Heart left ventricle (tissue), 16 donors: ENCODE measurements around the gene TRAPPC12. TPM values are rescaled to one million over a fixed set of nuclear protein-coding genes. Genes with fewer than 3 reads are reported as not detected.

ENCODE experiments used
- ATAC-seq, 4 donors: fragments of 200-7000 bp; cut with Tn5 transposase; one replicate each; pipeline ENCODE4 v1.9.1; 2020 to 2022; ENCODE audit warnings: moderate library complexity in 4 of 4, mild to moderate bottlenecking in 3 of 4, moderate number of reproducible peaks in 1 of 4
- DNase-seq, 5 donors: peaks; one replicate each; pipeline ENCODE4 v3.0.0-alpha.2; 2020
- H3K27ac ChIP-seq, 12 donors: fragments of 200-600 bp; sonication (generic) in 4 of 12; one replicate each; pipeline versions ENCODE4 v1.5.0 to v1.8.0; 2016 to 2022; ENCODE audit warnings: mild to moderate bottlenecking in 2 of 12
- H3K27me3 ChIP-seq, 9 donors: fragments of 200-600 bp; sonication (generic) in 2 of 9; one replicate each; pipeline versions ENCODE4 v1.5.1 to v1.8.0; 2016 to 2022; ENCODE audit warnings: mild to moderate bottlenecking in 3 of 9
- H3K36me3 ChIP-seq, 9 donors: fragments of 200-600 bp; sonication (generic) in 2 of 9; one replicate each; pipeline versions ENCODE4 v1.5.0 to v1.8.0; 2018 to 2022; ENCODE audit warnings: mild to moderate bottlenecking in 2 of 9
- H3K4me1 ChIP-seq, 12 donors: fragments of 200-600 bp; sonication (generic) in 4 of 12; one replicate each; pipeline versions ENCODE4 v1.5.0 to v1.8.0; 2016 to 2022; ENCODE audit warnings: mild to moderate bottlenecking in 3 of 12
- H3K4me3 ChIP-seq, 12 donors: fragments of 200-600 bp; sonication (generic) in 4 of 12; one replicate each; pipeline versions ENCODE4 v1.5.0 to v1.8.0; 2017 to 2022; ENCODE audit warnings: mild to moderate bottlenecking in 9 of 12, moderate library complexity in 4 of 12
- H3K9me3 ChIP-seq, 12 donors: fragments of 200-600 bp; sonication (generic) in 4 of 12; one replicate each; pipeline versions ENCODE4 v1.5.0 to v1.8.0; 2016 to 2022; ENCODE audit warnings: mild to moderate bottlenecking in 1 of 12
- POLR2A ChIP-seq, 2 donors: fragments of 450-650 bp; IDR thresholded peaks; one replicate each; pipeline ENCODE4 v1.6.1; 2017; ENCODE audit warnings: antibody characterized with exemption in 2 of 2, mild to moderate bottlenecking in 2 of 2, moderate library complexity in 2 of 2
- WGBS, 4 donors: extraction: QIAGEN DNeasy Blood & Tissue Kit in 2 of 4; methylation state at CpG; one replicate each; pipeline versions ENCODE4 v1.1.5 to v1.1.7; 2013 to 2018; 5-methylcytosine and 5-hydroxymethylcytosine counted together
- intact Hi-C, 10 donors: fragments of 100-400 bp; cut with DNase I; formaldehyde crosslinking; loops; one replicate each; pipeline versions ENCODE4 v1.11.1 to v1.14.2; 2022
- polyA plus RNA-seq, 2 donors: library from polyadenylated mRNA; stranded (reverse); fragments of 200-250 nt; gene quantifications; one replicate each; pipeline ENCODE4 v1.2.3, GENCODE V29; 2013
- total RNA-seq, 9 donors: library from RNA; depleted of rRNA in 2 of 9; stranded (reverse); fragments of >200 nt in 2 of 9; fragmentation: NEBNext Ultra II Directional in 3 of 9; extraction: Animal tissue kit (Norgen Biotek cat#: 25700) in 3 of 9; gene quantifications; one replicate each; pipeline versions ENCODE4 v1.1.0 to v1.2.4, GENCODE V29; 2016 to 2023
- TF ChIP-seq, protein P1 (sequence below), 12 donors: fragments of 200-600 bp; sonication (generic) in 4 of 12; IDR thresholded peaks; one replicate each; pipeline versions ENCODE4 v1.5.0 to v1.8.0; 2018 to 2022; ENCODE audit warnings: antibody characterized with exemption in 12 of 12, mild to moderate bottlenecking in 5 of 12
- donor health status: ischemic (EF 13 %, LVEDD 7.1; RV severe dilation, severe dysfunction).
- donor health status: healthy with polysubstance abuse.
- donor health status: DM: no; HTN: yes; CAD: no.
- donor health status: DM: no; HTN: no; CAD: no.
- donor health status: ischemic (EF 25% LVEDD 6.9; RV normal size, moderate dysfunction).
- donor health status: ischemic (EF 25% LVEDD 5.7; RV mildly dilated, moderate dysfunction).
- donor health status: healthy.
- donor health status: DM: yes; HTN: yes; CAD: no.
- donor health status: ischemic (EF 35%, LVEDD 5.7; RV mildly dilated, moderate dysfunction).
- donor health status: nonischemic (EF 11% LVEDD 7.7; RV severe dilation, severe dysfunction).
- donor health status: DM: yes; HTN: yes; CAD: no.
- donor health status: PGD.
- donor health status: ischemic (EF 29% LVEDD 5.4; RV normal size, mild dysfunction).
- donor health status: nonischemic (EF 23%, LVEDD 6.1; RV moderate dilation, normal function).

Gene TRAPPC12
- total and polyA plus RNA-seq, 11 donors: 70.3 to 142 (median 88.2) TPM

GRCh38 chr2:3482363-3482821 is 102.9 kb downstream of the TRAPPC12 start:
- H3K9me3 ChIP-seq: peaks cover 0 to 4% (median 0%) of the 10 kb centered on the region in 12 donors
- peak overlapping the region in 1 of 12 donors; percentile 63 for H3K27ac ChIP-seq
- peak in 1 of 5 donors; percentile 58 for DNase-seq
- 95 to 96% (median 96%) methylated on average over 18 to 20 of the region's 20 CpGs for WGBS, 4 donors
- H3K27me3 ChIP-seq: no peaks in the 10 kb centered on the region
- intact Hi-C loops: no loop called here
- H3K36me3 ChIP-seq: peaks cover 0 to 45% (median 36%) of the 10 kb centered on the region in 9 donors
- no peak for TF ChIP-seq POLR2A (IDR thresholded peaks at IDR 0.05)
- TF ChIP-seq, protein P1, sequence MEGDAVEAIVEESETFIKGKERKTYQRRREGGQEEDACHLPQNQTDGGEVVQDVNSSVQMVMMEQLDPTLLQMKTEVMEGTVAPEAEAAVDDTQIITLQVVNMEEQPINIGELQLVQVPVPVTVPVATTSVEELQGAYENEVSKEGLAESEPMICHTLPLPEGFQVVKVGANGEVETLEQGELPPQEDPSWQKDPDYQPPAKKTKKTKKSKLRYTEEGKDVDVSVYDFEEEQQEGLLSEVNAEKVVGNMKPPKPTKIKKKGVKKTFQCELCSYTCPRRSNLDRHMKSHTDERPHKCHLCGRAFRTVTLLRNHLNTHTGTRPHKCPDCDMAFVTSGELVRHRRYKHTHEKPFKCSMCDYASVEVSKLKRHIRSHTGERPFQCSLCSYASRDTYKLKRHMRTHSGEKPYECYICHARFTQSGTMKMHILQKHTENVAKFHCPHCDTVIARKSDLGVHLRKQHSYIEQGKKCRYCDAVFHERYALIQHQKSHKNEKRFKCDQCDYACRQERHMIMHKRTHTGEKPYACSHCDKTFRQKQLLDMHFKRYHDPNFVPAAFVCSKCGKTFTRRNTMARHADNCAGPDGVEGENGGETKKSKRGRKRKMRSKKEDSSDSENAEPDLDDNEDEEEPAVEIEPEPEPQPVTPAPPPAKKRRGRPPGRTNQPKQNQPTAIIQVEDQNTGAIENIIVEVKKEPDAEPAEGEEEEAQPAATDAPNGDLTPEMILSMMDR (IDR thresholded peaks at IDR 0.05): no peak
- H3K4me3 ChIP-seq: no peak overlapping the region
- H3K4me1 ChIP-seq: peaks cover 0 to 6% (median 0%) of the 10 kb centered on the region in 12 donors
- no peak for ATAC-seq

DNA sequence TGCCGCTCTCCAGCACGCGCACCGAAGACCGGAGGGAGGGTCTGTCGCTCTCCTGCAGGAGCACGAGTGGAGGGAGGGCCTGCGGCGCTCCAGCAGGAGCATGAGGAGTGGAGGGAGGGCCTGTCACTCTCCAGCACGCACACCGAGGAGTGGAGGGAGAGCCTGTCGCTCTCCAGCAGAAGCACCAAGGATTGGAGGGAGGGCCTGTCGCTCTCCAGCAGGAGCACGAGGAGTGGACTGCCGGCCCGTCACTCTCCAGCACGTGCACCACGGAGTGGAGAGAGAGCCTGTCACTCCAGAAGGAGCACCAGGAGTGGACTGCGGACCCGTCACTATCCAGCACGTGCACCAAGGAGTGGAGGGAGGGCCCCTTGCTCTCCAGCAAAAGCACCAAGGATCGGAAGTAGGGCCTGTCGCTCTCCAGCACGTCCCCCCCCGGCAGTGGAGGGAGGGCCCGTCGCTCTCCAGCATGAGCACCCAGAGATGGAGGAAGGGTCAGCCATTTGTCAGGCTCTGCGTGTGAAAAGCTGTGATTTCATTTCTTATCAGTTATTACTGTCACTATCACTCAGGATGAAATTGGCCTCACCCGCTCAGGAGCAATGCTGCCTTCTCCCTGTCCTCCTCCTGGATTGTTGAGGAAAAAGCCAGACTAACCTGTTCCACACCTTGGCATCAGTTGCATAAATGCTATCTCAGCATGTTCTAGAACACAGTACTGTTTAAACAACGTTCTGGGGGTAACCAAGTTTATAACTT is 103.9 kb downstream of the TRAPPC12 start:
- peak overlapping the region in 6 of 12 donors; percentile 4 to 38 (median 19) for H3K4me3 ChIP-seq
- H3K36me3 ChIP-seq: peaks cover 0 to 36% (median 27%) of the 10 kb centered on the region in 9 donors
- peak overlapping the region in 1 of 12 donors; percentile 63 for H3K27ac ChIP-seq
- intact Hi-C loops: no loop called here
- DNase-seq: peak; percentile 62 to 96 (median 89)
- ATAC-seq: peak; percentile 85 to 97 (median 92)
- no peak for TF ChIP-seq POLR2A (IDR thresholded peaks at IDR 0.05)
- TF ChIP-seq, protein P1 (IDR thresholded peaks at IDR 0.05): no peak
- H3K27me3 ChIP-seq: no peaks in the 10 kb centered on the region
- peaks cover 0 to 16% (median 0%) of the 10 kb centered on the region in 12 donors for H3K4me1 ChIP-seq
- WGBS, 4 donors: 62 to 90% (median 73%) methylated on average over 24 to 30 of the region's 30 CpGs
- H3K9me3 ChIP-seq: peaks cover 0 to 4% (median 0%) of the 10 kb centered on the region in 12 donors

DNA sequence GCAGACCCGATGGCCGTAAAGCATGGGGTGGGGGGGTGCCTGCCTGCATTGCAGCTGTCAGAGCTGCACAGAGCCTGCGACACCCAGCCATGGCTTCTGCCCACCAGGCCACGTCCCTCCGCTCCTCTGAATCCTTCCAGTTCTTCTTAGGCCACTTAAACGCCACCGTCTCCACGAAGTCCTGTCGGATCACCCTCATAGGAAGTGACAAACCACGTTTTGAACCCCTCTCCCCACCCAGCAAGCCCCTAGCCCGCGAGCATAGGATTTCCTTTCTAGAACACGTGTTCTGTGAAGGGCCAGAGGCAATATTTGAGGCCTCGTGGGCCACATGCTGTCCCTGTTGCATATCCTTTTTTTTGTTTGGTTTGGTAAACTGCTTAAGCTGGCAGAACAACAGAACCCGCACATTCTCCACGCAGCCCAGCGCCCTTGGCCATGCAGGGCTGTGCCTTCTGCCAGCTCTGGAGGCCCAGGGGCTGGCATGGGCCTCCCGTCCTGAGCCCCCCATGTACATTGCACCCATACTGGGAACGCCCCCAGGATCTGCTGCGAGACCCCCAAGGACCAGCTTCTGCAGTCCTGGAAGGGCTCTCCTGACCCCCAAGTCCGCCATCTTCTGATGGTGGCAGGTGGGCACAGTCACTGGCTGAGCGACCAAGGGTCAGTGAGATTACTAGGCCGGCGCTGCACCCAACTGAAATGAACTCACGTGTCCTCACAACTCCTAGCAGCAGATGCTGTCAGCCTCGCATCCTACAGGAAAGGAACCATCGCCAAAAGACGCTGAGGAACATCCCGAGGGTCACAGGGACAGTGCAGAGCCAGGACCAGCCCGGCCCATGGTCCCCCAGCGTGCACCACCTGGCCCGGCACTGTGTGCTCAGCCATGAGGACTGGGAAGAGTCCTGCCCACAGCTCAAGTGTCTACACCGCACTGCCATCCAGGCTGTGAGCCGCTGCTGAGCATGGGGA is 104.8 kb downstream of the TRAPPC12 start:
- no peak overlapping the region for H3K4me3 ChIP-seq
- no peaks in the 10 kb centered on the region for H3K27me3 ChIP-seq
- no peak overlapping the region for H3K27ac ChIP-seq
- H3K36me3 ChIP-seq: peaks cover 0 to 28% (median 18%) of the 10 kb centered on the region in 9 donors
- peaks cover 0 to 4% (median 0%) of the 10 kb centered on the region in 12 donors for H3K9me3 ChIP-seq
- no peak for ATAC-seq
- WGBS, 4 donors: 91 to 95% (median 94%) methylated on average over 32 to 34 of the region's 34 CpGs
- intact Hi-C loops: no loop called here
- peaks cover 0 to 16% (median 0%) of the 10 kb centered on the region in 12 donors for H3K4me1 ChIP-seq
- peak in 1 of 5 donors; percentile 48 for DNase-seq
- TF ChIP-seq, protein P1 (IDR thresholded peaks at IDR 0.05): no peak
- no peak for TF ChIP-seq POLR2A (IDR thresholded peaks at IDR 0.05)
